Retinal pigment epithelial cell (primary cell): Measurements from ENCODE around the gene ZNF493.

Experiments used
- DNase-seq: peaks from one replicate; pipeline ENCODE4 v3.0.0-alpha.2; 2010; ENCODE audit warnings: low read depth
- H3K4me3 ChIP-seq: 2 replicates; pipeline ENCODE4 v1.5.1; 2011; ENCODE audit warnings: mild to moderate bottlenecking, low read length, control low read depth, moderate library complexity
- TF ChIP-seq, protein P1 (sequence below): conservative IDR thresholded peaks from 2 replicates; pipeline ENCODE4 v1.5.1; 2011; ENCODE audit warnings: low read depth, low read length, control low read depth, inconsistent platforms

The ZNF493 gene

GRCh38 chr19:21432590-21432989, 35.7 kb downstream of the ZNF493 start:
- TF ChIP-seq, protein P1, sequence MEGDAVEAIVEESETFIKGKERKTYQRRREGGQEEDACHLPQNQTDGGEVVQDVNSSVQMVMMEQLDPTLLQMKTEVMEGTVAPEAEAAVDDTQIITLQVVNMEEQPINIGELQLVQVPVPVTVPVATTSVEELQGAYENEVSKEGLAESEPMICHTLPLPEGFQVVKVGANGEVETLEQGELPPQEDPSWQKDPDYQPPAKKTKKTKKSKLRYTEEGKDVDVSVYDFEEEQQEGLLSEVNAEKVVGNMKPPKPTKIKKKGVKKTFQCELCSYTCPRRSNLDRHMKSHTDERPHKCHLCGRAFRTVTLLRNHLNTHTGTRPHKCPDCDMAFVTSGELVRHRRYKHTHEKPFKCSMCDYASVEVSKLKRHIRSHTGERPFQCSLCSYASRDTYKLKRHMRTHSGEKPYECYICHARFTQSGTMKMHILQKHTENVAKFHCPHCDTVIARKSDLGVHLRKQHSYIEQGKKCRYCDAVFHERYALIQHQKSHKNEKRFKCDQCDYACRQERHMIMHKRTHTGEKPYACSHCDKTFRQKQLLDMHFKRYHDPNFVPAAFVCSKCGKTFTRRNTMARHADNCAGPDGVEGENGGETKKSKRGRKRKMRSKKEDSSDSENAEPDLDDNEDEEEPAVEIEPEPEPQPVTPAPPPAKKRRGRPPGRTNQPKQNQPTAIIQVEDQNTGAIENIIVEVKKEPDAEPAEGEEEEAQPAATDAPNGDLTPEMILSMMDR, result no peak
- no peak for DNase-seq
- H3K4me3 ChIP-seq, result no peak overlapping the region

GRCh38 chr19:21434516-21434915, 37.6 kb downstream of the ZNF493 start:
- TF ChIP-seq, protein P1, result no peak
- no peak for DNase-seq
- no peak overlapping the region for H3K4me3 ChIP-seq

DNA sequence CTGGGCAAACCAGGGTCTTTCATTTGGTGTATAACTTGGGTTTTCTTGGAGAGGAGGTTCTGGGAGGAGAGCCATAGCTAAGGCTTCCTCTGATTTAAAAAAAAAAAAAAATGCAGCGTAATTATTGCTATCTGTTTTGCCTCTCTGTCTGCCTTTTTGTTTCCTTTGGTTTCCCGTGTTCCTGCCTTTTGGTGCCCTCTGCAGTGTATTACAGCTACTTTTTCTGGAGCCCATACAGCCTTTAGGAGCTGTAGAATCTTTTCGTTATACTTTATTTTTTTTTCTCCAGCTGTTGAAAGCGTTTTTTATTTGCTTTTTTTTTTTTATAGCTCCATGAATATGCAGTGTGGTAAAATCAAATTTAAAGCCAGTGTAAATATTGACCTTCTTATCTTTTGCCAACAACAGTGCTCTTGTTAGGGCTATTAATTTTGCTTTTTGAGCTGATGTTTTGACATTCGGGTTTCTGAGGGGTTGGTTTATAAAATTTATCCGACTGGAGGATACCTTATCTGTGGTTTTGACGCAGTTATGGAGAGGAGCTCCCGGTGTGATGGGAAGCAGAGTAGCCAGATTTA, 38.1 kb downstream of the ZNF493 start:
- no peak for DNase-seq
- TF ChIP-seq, protein P1, result no peak
- H3K4me3 ChIP-seq, result no peak overlapping the region

- no peak overlapping the region for H3K4me3 ChIP-seq
- no peak for DNase-seq
- TF ChIP-seq, protein P1, result no peak
These were observed 42.3 kb downstream of the ZNF493 start for GRCh38 chr19:21439201-21439751.

DNA sequence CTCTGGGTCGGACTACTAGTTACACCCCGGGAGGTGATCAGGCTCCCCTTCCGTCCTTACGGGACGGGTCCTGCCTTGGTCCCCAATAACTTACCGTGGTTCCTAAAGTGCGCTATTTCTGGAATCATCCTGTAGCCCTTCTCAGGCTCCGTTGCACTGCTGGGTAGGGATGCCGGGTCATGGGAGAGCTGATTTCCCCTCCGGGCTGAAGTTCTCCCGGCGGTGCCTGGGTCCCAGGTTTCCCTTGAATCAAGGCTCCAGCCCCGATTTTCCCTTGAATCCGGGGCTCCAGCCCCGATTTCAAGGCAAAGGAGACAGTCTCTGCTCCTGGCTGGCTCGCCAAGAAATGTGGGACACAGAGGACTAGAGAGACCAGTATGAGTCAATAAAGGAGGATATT, 43.4 kb downstream of the ZNF493 start:
- H3K4me3 ChIP-seq, result no peak overlapping the region
- no peak for DNase-seq
- TF ChIP-seq, protein P1, result no peak

DNA sequence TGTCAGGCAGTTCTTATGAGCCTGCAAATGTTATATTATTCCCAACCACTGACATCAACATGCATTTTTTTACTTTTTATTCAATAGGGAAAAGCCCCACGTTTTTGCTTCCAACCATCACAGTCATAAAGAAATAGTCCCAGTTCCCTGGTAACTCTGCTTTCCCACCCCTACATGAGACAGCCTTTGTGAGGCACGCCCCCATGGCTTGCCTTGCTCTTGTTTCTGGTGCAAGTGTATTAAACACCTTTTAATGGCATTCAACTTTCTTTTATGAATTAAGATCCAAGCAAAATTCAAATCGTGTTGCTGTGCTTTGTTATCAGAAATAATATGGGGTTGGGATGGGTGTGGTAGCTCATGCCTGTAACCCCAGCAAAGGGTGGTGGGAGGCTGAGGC, 54.3 kb downstream of the ZNF493 start:
- TF ChIP-seq, protein P1, result no peak
- no peak overlapping the region for H3K4me3 ChIP-seq
- DNase-seq, result no peak

GRCh38 chr19:21454901-21455300, 58.0 kb downstream of the ZNF493 start:
- TF ChIP-seq, protein P1, result no peak
- H3K4me3 ChIP-seq, result no peak overlapping the region
- no peak for DNase-seq
